BE2C (cell line): ENCODE results near the gene ZSCAN10. TPM values are rescaled to one million over a fixed set of nuclear protein-coding genes. Genes with fewer than 3 reads are reported as not detected.

ENCODE experiments used
- DNase-seq: peaks from one replicate; pipeline ENCODE4 v3.0.0-alpha.2; 2020
- H3K27me3 ChIP-seq: fragments of 250-450 bp; sonication (Bioruptor Pico); 2 replicates; pipeline ENCODE4 v1.5.1; 2020; ENCODE audit warnings: mild to moderate bottlenecking
- H3K36me3 ChIP-seq: fragments of 250-450 bp; sonication (Bioruptor Pico); 2 replicates; pipeline ENCODE4 v1.5.1; 2020; ENCODE audit warnings: mild to moderate bottlenecking
- H3K4me1 ChIP-seq: fragments of 250-450 bp; sonication (Bioruptor Pico); 2 replicates; pipeline ENCODE4 v1.5.1; 2020
- H3K4me3 ChIP-seq: 2 replicates; pipeline ENCODE4 v1.5.1; 2011; ENCODE audit warnings: low read depth, low read length
- H3K9me3 ChIP-seq: fragments of 250-450 bp; sonication (Bioruptor Pico); 2 replicates; pipeline ENCODE4 v1.5.1; 2020
- polyA plus RNA-seq: library from polyadenylated mRNA; unstranded; fragments of >200 nt; gene quantifications from one replicate; pipeline ENCODE4 v1.2.1, GENCODE V29; 2012; ENCODE audit warnings: low read depth, missing spikeins; ENCODE audit not compliant: insufficient read length, insufficient read depth
- TF ChIP-seq, protein P1 (sequence below): IDR thresholded peaks from 2 replicates; pipeline ENCODE4 v1.5.1; 2012; ENCODE audit warnings: mild to moderate bottlenecking, low read depth, low read length

Gene ZSCAN10
- not detected for polyA plus RNA-seq

DNA sequence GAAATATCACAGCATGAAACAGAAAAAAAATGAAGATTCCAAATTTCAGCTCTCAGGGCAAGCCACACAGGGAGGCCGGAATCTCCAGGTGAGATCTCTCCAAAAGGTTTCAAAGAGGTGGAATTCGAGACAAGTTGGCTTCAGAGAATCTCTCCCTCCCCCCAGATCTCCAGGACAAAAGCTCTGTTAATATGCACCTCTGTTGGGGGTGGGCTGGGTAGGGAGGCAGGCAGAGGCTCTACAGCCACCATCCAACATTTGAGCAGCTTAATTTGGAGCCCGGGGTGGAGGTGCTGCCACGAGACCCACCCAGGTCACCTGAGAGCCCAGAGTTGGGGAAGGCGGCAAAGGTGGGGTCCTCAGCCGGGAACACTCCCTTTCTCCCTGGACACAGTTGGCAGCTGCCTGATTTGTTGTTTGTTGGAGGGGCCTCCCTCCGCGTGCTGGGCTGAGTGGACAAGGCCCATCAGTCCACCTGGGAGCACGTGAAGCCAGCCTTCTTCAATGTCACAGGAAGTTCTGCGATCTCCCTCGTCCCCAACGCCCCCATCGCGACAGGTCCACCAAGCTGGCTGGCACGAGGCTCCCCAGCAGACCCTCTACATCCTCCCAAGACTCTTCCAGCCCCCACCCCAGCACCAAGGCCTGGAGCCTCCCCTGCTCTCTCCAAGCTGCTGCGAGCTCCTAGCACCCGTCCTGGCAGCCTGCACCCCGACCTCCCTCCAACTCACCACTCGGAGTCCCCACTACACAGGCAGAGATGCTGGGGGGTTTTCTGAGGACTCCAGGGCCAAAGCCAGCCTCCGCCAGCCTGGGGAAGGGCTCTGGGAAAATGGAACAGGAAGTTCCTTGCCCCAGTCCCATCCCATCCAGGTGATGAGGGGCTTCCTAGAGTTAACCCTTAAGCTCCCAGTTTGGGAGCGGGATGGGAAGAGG is at the start of gene ZSCAN10:
TSS of gene ZSCAN10 (minus strand) at position 836 of the 936 bp plus-strand sequence. CDS start 6,357 bp downstream, outside the sequence.
- no peak for DNase-seq
- Histone ChIP-seq H3K36me3 (no peaks in the 10 kb centered on the region), H3K4me1 (peaks cover 3% of the 10 kb centered on the region; the same call in 1 of the 2 replicates), H3K9me3 (no peaks in the 10 kb centered on the region; the same call in 1 of the 2 replicates), H3K4me3 (no peak within 1 kb of the TSS), H3K27me3 (peaks cover 5% of the 10 kb centered on the region; the same call in 1 of the 2 replicates)
- TF ChIP-seq, protein P1, sequence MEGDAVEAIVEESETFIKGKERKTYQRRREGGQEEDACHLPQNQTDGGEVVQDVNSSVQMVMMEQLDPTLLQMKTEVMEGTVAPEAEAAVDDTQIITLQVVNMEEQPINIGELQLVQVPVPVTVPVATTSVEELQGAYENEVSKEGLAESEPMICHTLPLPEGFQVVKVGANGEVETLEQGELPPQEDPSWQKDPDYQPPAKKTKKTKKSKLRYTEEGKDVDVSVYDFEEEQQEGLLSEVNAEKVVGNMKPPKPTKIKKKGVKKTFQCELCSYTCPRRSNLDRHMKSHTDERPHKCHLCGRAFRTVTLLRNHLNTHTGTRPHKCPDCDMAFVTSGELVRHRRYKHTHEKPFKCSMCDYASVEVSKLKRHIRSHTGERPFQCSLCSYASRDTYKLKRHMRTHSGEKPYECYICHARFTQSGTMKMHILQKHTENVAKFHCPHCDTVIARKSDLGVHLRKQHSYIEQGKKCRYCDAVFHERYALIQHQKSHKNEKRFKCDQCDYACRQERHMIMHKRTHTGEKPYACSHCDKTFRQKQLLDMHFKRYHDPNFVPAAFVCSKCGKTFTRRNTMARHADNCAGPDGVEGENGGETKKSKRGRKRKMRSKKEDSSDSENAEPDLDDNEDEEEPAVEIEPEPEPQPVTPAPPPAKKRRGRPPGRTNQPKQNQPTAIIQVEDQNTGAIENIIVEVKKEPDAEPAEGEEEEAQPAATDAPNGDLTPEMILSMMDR: no peak

DNA sequence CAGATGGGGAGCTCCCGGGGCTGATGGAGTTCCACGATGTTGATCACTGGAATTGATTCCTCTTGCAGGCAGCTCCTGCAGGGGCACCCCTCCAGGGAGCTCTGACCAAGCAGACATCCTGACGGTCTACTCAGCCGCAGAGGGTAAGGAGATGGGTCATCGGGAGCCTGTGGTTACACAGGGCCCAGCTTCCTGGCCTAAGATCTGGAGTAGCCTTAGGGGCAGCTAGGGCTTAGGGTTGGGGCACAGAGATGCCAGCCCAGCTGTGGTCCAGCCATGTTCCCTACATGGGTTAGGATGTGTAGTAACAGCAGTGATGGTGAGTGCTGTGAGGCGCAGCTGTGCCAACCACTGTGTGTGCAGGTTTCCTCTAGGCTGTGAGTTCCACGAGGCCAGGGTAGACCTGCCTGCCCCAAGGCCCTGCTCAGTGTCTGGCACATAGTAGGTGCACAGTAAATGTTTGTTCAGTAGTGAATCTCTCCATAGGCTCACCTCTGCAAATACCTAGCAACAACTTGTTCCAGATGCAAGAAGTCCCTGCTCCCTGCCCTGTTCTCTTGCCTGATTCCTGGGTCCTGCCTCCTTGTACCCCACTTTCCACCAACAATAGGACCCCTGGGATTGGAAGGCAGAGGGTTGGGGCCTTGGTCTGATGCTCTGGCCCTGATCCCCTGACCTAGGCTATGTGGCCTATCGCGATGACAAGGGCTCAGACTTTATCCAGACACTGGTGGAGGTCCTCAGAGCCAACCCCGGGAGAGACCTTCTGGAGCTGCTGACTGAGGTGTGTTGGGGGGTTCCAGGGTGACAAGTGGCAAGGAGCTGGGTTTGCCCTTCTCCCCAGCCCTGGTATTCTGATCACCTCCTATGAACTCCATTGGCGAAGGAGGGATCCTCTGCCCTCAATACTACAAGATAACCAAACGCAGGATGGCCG is 49.4 kb upstream of the ZSCAN10 start:
- H3K9me3 ChIP-seq: no peaks in the 10 kb centered on the region
- H3K36me3 ChIP-seq: no peaks in the 10 kb centered on the region
- no peak overlapping the region for H3K4me3 ChIP-seq
- TF ChIP-seq, protein P1: no peak
- H3K4me1 ChIP-seq: peaks cover 5% of the 10 kb centered on the region
- H3K27me3 ChIP-seq: no peaks in the 10 kb centered on the region
- DNase-seq: no peak

DNA sequence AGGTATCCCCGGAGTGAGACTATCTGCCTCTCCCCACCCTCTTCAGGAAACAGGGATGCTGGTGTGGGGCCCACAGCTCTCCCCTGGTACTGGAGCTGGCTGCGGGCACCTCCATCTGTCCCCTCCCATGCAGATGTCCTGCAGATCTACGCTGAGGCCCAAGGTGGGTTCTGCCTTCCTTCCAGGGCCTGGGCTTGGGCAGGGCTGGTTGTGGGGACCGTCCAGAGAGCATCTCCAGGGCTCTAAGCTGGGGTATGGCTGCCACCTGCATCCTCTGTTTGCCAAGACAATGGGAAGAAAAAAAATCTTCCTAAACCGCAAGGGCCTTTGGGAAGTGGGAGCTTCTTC is 48.6 kb upstream of the ZSCAN10 start:
- Histone ChIP-seq H3K4me3 (no peak overlapping the region), H3K4me1 (peaks cover 9% of the 10 kb centered on the region)

DNA sequence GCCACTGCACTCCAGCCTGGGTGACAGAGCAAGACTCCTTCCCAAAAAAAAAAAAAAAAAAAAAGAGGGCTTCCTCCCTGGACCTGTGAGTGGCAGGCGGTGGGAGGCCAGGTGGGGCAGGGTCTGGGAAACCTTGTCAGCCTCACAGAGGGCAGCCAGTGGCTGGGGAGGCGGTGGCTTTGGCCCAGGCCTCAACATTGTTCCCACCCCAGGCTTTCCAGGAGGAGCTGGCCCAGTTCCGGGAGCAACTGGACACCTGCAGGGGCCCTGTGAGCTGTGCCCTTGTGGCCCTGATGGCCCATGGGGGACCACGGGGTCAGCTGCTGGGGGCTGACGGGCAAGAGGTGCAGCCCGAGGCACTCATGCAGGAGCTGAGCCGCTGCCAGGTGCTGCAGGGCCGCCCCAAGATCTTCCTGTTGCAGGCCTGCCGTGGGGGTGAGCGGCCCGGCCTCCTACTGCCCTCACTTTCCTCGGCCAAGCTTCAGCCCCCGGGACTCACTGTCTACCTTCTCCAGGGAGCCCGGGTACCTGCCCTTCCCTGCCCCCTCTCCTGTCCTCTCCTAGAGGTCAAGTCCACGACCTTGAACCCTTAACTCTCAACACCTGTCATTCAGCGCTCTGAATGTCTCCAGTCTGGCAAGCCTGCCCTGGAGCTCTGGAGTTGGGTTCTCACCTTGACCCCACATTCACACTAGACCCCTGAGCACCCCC is 48.1 kb upstream of the ZSCAN10 start:
- Histone ChIP-seq H3K4me3 (no peak overlapping the region), H3K4me1 (peaks cover 9% of the 10 kb centered on the region), H3K27me3 (no peaks in the 10 kb centered on the region), H3K9me3 (no peaks in the 10 kb centered on the region), H3K36me3 (peaks cover 4% of the 10 kb centered on the region)
- TF ChIP-seq, protein P1: no peak
- no peak for DNase-seq

More for the DNA sequence above, 48.6 kb upstream of the ZSCAN10 start:
- Histone ChIP-seq H3K9me3 (no peaks in the 10 kb centered on the region), H3K36me3 (no peaks in the 10 kb centered on the region), H3K27me3 (no peaks in the 10 kb centered on the region)
- TF ChIP-seq, protein P1: no peak
- no peak for DNase-seq

DNA sequence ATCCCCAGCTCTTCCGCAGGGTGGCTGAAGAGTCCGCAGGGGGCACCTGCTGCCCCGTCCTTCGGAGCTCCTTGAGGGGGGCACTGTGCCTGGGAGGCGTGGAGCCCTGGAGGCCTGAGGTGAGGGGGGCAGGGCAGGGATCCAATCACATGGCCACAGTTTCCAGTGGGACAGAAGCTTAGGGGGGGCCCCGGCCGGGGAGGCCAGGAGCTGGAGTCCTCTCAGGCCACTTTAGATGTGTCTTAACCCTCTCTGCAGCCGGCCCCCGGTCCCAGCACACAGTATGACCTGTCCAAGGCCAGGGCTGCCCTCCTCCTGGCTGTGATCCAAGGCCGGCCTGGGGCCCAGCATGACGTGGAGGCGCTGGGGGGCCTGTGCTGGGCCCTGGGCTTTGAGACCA is 46.6 kb upstream of the ZSCAN10 start:
- Histone ChIP-seq H3K36me3 (peaks cover 7% of the 10 kb centered on the region), H3K9me3 (no peaks in the 10 kb centered on the region), H3K27me3 (no peaks in the 10 kb centered on the region), H3K4me1 (peaks cover 9% of the 10 kb centered on the region), H3K4me3 (no peak overlapping the region)
- TF ChIP-seq, protein P1: no peak
- DNase-seq: no peak
